Breast epithelium (tissue), 4 donors: ENCODE results near the gene SLC2A14. TPM values are rescaled to one million over a fixed set of nuclear protein-coding genes. Genes with fewer than 3 reads are reported as not detected.
"Not testable (repeated sequence)": the region's sequence is repeated elsewhere in the genome, so short reads cannot be mapped to it uniquely, and the experiment has no call there.

ENCODE experiments used
- DNase-seq, 2 donors: peaks; one replicate each; pipeline ENCODE4 v3.0.0-alpha.2; 2019; ENCODE audit warnings: low spot score in 2 of 2
- H3K27ac ChIP-seq, 2 donors: fragments of 200-600 bp; sonication (generic) in 1 of 2; one replicate each; pipeline ENCODE4 v1.5.1; 2016 to 2019; ENCODE audit warnings: mild to moderate bottlenecking in 1 of 2
- H3K27me3 ChIP-seq, 2 donors: fragments of 200-600 bp; sonication (generic) in 1 of 2; one replicate each; pipeline versions ENCODE4 v1.5.1 to v1.6.0; 2017 to 2019; ENCODE audit warnings: control low read depth in 1 of 2, mild to moderate bottlenecking in 1 of 2
- H3K36me3 ChIP-seq: fragments of 200-600 bp; one replicate; pipeline ENCODE4 v1.5.1; 2019
- H3K4me1 ChIP-seq, 2 donors: fragments of 200-600 bp; sonication (generic); one replicate each; pipeline ENCODE4 v1.5.1; 2016 to 2019; ENCODE audit warnings: control low read depth in 1 of 2
- H3K4me3 ChIP-seq, 3 donors: fragments of 200-600 bp; sonication (generic); 1 replicate in 2 of 3; 2 replicates in 1 of 3; pipeline ENCODE4 v1.5.1; 2016 to 2019; ENCODE audit warnings: mild to moderate bottlenecking in 3 of 3, moderate library complexity in 2 of 3
- H3K9me3 ChIP-seq, 2 donors: fragments of 200-600 bp; sonication (generic) in 1 of 2; one replicate each; pipeline ENCODE4 v1.5.1; 2016 to 2019; ENCODE audit warnings: control low read depth in 1 of 2
- POLR2A ChIP-seq: fragments of 450-650 bp; IDR thresholded peaks from one replicate; pipeline ENCODE4 v1.6.1; 2016; ENCODE audit warnings: antibody characterized with exemption, mild to moderate bottlenecking, moderate library complexity
- POLR2AphosphoS5 ChIP-seq, 3 donors: sonication (generic); formaldehyde crosslinking; IDR thresholded peaks; one replicate each; pipeline ENCODE4 v1.6.1; 2017; ENCODE audit warnings: antibody characterized with exemption in 3 of 3
- intact Hi-C: fragments of 100-400 bp; cut with DNase I; formaldehyde crosslinking; loops from one replicate; pipeline ENCODE4 v1.15.1; 2023; ENCODE audit warnings: low total_unique reads
- total RNA-seq, 3 donors: library from RNA; depleted of rRNA; stranded (reverse); fragments of >200 nt; gene quantifications; one replicate each; pipeline ENCODE4 v1.1.0, GENCODE V29; 2016
- TF ChIP-seq, protein P1 (sequence below), 3 donors: fragments of 450-650 bp; IDR thresholded peaks; one replicate each; pipeline ENCODE4 v1.5.1; 2016 to 2017; ENCODE audit warnings: antibody characterized with exemption in 3 of 3, mild to moderate bottlenecking in 3 of 3, moderate library complexity in 3 of 3

SLC2A14 gene
- total RNA-seq, 3 donors from 2014 or later = 2.7 TPM; not detected in 2

DNA sequence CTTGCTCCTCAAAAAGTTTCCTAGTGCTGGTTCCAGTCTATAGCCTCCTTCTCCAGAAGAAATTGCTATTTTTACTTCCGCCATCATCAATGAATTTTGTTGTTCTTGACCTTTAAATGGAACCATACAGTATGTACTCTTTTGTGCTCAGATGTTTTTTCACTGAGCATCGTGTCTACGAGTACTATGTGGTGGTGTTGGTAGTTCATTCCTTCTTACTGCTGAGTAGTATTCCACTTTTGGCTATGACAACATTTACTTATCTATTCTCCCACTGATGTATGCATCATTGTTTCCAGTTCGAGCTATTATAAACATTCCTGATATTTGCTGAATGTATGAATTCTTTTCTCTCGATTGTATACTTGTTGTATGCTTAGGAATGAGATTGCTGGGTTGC is 28.6 kb downstream of the SLC2A14 start:
- no peaks in the 10 kb centered on the region for H3K36me3 ChIP-seq
- TF ChIP-seq, protein P1, sequence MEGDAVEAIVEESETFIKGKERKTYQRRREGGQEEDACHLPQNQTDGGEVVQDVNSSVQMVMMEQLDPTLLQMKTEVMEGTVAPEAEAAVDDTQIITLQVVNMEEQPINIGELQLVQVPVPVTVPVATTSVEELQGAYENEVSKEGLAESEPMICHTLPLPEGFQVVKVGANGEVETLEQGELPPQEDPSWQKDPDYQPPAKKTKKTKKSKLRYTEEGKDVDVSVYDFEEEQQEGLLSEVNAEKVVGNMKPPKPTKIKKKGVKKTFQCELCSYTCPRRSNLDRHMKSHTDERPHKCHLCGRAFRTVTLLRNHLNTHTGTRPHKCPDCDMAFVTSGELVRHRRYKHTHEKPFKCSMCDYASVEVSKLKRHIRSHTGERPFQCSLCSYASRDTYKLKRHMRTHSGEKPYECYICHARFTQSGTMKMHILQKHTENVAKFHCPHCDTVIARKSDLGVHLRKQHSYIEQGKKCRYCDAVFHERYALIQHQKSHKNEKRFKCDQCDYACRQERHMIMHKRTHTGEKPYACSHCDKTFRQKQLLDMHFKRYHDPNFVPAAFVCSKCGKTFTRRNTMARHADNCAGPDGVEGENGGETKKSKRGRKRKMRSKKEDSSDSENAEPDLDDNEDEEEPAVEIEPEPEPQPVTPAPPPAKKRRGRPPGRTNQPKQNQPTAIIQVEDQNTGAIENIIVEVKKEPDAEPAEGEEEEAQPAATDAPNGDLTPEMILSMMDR (IDR thresholded peaks at IDR 0.05) = no peak
- TF ChIP-seq POLR2AphosphoS5 (IDR thresholded peaks at IDR 0.05) = no peak
- TF ChIP-seq POLR2A = no peak
- H3K27me3 ChIP-seq = no peaks in the 10 kb centered on the region
- H3K27ac ChIP-seq = no peak overlapping the region
- DNase-seq = no peak
- no peak overlapping the region for H3K4me3 ChIP-seq
- no peaks in the 10 kb centered on the region for H3K4me1 ChIP-seq
- intact Hi-C loops = no loop called here
- H3K9me3 ChIP-seq = no peaks in the 10 kb centered on the region

DNA sequence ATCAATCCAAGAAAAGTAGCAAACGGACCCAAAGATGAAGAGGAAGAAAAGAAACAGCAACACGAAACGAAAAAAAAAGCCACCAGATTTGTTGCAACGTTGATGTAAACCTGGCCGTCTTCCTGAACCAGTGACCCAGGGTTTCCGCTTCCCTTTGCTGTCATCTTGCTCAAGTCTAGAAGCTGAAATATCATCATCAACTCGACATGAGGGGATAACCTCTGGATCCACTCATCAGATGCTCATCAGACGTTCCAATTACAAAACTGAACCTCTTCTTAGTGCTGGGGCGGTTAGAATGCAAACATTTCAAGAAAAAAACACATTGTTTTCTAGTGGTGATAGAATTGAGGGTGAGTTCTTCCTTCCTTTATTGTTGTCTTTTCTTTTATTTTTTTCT is 29.1 kb downstream of the SLC2A14 start:
- H3K4me3 ChIP-seq, DNase-seq, H3K9me3 ChIP-seq, H3K36me3 ChIP-seq, H3K27me3 ChIP-seq, H3K4me1 ChIP-seq, intact Hi-C loops, H3K27ac ChIP-seq: not testable (repeated sequence)

DNA sequence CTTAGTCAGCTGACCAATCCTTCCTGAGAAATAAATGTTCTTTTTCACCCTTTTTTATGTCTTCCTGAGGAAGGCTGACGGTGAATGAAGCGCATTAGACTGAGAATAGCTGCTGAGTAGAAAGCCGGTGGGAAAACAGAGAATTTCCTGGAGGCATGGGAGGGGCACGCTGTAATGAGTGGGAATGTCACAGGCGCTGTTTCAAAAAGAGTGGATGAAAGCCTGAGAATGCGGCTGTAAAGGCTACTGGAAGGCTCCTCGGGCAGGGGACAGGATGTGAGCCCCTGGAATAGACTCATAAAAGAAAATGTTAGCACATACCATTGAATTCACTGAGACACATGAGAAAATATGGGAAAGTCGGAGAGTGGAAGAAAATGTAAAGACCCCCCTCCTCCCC is 29.6 kb downstream of the SLC2A14 start:
- H3K36me3 ChIP-seq, H3K9me3 ChIP-seq, DNase-seq, H3K27me3 ChIP-seq, intact Hi-C loops, H3K27ac ChIP-seq, H3K4me3 ChIP-seq, H3K4me1 ChIP-seq: not testable (repeated sequence)

DNA sequence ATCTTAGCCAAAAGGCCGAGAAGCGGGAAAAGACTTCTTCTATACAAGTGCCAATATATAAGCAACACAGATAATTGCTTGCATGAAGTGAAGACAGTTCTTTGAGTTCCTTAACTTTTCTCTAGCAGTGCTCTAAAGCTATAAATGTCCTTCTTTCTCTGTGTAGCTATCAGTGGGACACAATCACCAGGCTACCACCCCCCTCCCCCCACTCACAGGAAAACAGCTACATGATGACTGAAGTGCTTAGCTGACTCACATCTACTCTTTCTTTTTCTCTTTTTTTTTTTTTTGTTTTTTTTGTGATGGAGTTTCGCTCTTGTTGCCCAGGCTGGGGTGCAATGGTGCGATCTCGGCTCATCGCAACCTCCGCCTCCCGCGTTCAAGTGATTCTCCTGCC is 30.3 kb downstream of the SLC2A14 start:
- H3K4me1 ChIP-seq, H3K9me3 ChIP-seq, intact Hi-C loops, H3K27me3 ChIP-seq, DNase-seq, H3K36me3 ChIP-seq, H3K4me3 ChIP-seq, H3K27ac ChIP-seq: not testable (repeated sequence)

DNA sequence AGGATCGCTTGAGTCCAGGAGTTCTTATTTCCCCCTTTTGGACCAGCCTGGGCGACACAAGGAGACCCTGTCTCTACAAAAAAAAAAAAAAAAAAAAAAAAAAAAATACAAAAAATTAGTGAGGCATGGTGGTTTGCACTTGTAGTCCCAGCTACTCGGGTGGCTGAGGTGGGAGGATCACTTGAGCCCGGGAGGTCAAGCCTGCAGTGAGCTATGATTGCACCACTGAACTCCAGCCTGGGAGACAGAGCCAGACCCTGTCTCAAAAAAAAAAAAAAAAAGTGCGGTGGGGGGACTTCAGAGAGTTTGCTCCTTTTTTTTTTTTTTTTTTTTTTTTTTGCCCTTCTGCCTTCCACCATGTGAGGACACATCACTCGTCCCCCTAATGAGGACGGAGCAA is 32.9 kb downstream of the SLC2A14 start:
- H3K4me3 ChIP-seq, H3K9me3 ChIP-seq, DNase-seq, H3K36me3 ChIP-seq, intact Hi-C loops, H3K27ac ChIP-seq, H3K27me3 ChIP-seq, H3K4me1 ChIP-seq: not testable (repeated sequence)

DNA sequence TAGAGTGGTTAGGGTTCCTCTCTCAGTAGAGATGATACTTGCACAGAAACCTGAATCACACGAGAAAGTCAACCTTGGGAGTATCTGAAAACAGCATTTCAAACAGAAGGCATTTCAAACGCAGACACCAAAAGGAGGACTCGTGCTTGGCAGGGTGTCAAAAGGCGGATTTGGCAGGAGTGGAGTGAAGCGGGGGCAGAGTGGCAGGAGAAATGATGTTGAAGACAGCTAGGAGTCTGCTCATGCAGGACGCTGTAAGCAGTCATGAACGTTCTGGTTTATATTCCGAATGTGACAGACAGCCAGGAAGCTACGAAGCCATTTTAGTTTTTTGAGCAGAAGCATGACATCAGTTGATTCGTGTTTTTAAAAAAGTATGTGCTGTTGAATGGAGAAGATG is 33.5 kb downstream of the SLC2A14 start:
- H3K4me3 ChIP-seq, H3K4me1 ChIP-seq, H3K36me3 ChIP-seq, H3K27ac ChIP-seq, H3K9me3 ChIP-seq, H3K27me3 ChIP-seq, intact Hi-C loops: not testable (repeated sequence)
- DNase-seq = peak in 1 of 2 donors; percentile 32

DNA sequence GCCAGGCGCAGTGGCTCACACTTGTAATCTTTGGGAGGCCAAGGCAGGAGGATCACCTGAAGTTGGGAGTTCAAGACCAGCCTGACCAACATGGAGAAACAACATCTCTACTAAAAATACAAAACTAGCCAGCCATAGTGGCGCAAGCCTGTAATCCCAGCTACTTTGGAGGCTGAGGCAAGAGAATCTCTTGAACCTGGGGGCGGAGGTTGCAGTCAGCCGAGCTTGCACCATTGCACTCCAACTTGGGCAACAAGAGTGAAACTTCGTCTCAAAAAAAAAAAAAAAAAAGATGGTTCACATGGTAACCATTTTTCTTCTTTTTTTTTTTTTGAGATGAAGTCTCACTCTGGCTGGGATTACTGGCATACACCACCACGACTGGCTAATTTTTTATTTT is 35.3 kb downstream of the SLC2A14 start:
- no peak for DNase-seq
- no peaks in the 10 kb centered on the region for H3K36me3 ChIP-seq
- H3K4me3 ChIP-seq = no peak overlapping the region
- H3K27ac ChIP-seq = no peak overlapping the region
- H3K27me3 ChIP-seq = no peaks in the 10 kb centered on the region
- no peaks in the 10 kb centered on the region for H3K4me1 ChIP-seq
- intact Hi-C loops = no loop called here
- TF ChIP-seq, protein P1 (IDR thresholded peaks at IDR 0.05) = no peak
- no peaks in the 10 kb centered on the region for H3K9me3 ChIP-seq

DNA sequence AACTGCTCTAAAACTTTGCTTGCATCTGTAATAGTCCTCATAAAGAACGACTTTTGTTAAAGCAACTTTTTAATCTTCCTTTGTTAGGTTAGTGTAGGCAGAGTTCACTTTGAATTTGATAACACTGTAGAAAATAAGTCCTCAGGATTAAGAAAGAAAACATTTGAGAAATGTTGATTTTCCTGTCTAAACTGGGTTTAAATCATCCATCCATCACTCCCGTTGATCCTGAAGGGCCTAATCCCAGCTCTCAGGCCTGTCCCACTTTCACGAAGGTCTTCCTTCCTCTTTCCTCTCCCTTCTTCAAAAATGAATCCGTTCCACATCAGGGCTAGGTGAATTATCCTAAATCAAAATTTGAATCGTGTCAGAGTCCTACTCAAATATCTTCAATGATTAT is 36.9 kb downstream of the SLC2A14 start:
- Histone ChIP-seq H3K27me3 (no peaks in the 10 kb centered on the region), H3K9me3 (no peaks in the 10 kb centered on the region), H3K36me3 (no peaks in the 10 kb centered on the region), H3K4me1 (no peaks in the 10 kb centered on the region), H3K4me3 (no peak overlapping the region), H3K27ac (no peak overlapping the region)
- DNase-seq = no peak
- TF ChIP-seq, protein P1 (IDR thresholded peaks at IDR 0.05) = no peak
- TF ChIP-seq POLR2A (no peak), POLR2AphosphoS5 (IDR thresholded peaks at IDR 0.05) (no peak)
- intact Hi-C loops = no loop called here
